Mucosa of descending colon (tissue), 3 donors: ENCODE data around the gene SFRP2. TPM values are rescaled to one million over a fixed set of nuclear protein-coding genes. Genes with fewer than 3 reads are reported as not detected.

Source experiments
- ATAC-seq: fragments of 200-7000 bp; cut with Tn5 transposase; one replicate; pipeline ENCODE4 v1.9.1; 2020; ENCODE audit warnings: mild to moderate bottlenecking, moderate library complexity
- DNase-seq, 3 donors: peaks; one replicate each; pipeline ENCODE4 v3.0.0-alpha.2; 2020
- H3K36me3 ChIP-seq: fragments of 200-600 bp; one replicate; pipeline ENCODE4 v1.8.0; 2021; ENCODE audit warnings: low read depth, mild to moderate bottlenecking
- H3K4me1 ChIP-seq: fragments of 200-600 bp; one replicate; pipeline ENCODE4 v1.8.0; 2021; ENCODE audit warnings: low read depth, mild to moderate bottlenecking
- H3K4me3 ChIP-seq: fragments of 200-600 bp; one replicate; pipeline ENCODE4 v1.8.0; 2021; ENCODE audit warnings: mild to moderate bottlenecking
- H3K9me3 ChIP-seq: fragments of 200-600 bp; one replicate; pipeline ENCODE4 v1.8.0; 2021; ENCODE audit warnings: mild to moderate bottlenecking
- intact Hi-C, 2 donors: fragments of 100-400 bp; cut with DNase I in 1 of 2; cut with micrococcal nuclease in 1 of 2; formaldehyde crosslinking; loops; one replicate each; pipeline versions ENCODE4 v1.11.0 to v1.11.1; 2022; cut with DNase I, micrococcal nuclease
- total RNA-seq, 3 donors: library from RNA; stranded (reverse); fragmentation: NEBNext Ultra II Directional in 2 of 3; extraction: Animal tissue kit (Norgen Biotek cat#: 25700) in 2 of 3; gene quantifications; one replicate each; pipeline versions ENCODE4 v1.2.1 to v1.2.4, GENCODE V29; 2021 to 2023
- TF ChIP-seq, protein P1 (sequence below): fragments of 200-600 bp; IDR thresholded peaks from one replicate; pipeline ENCODE4 v1.8.0; 2022; ENCODE audit warnings: antibody characterized with exemption, mild to moderate bottlenecking
- donor health status: DM: no; HTN: no; CAD: no; lungs with moderate emphysema.
- donor health status: DM: no; HTN: no; CAD: no.
- donor health status: DM: no; HTN: yes; CAD: no.

The SFRP2 gene
- total RNA-seq, 3 donors from 2014 or later = 3.9 to 51.9 (median 32.5) TPM

DNA sequence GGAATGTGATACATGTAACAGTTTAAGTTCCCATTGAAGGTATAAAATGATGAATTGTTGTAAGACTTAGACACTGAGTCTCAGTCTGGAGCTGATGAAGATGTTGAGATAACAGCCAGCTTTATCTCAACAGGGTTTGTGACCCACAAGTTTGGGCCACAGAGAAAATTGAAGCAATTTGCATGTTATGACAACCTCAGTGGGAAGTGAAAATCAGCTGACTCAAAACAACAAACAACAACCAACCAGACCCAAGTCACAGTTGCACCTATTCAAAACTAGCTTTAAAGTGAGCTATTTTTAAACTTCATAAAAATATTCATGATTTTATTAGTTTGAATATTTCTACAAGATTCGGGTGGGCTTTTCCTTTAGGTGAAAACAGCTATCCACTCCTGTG, 8.0 kb downstream of the SFRP2 start:
- Histone ChIP-seq H3K9me3 (no peaks in the 10 kb centered on the region), H3K36me3 (no peaks in the 10 kb centered on the region), H3K4me1 (no peaks in the 10 kb centered on the region), H3K4me3 (no peak overlapping the region)
- TF ChIP-seq, protein P1, sequence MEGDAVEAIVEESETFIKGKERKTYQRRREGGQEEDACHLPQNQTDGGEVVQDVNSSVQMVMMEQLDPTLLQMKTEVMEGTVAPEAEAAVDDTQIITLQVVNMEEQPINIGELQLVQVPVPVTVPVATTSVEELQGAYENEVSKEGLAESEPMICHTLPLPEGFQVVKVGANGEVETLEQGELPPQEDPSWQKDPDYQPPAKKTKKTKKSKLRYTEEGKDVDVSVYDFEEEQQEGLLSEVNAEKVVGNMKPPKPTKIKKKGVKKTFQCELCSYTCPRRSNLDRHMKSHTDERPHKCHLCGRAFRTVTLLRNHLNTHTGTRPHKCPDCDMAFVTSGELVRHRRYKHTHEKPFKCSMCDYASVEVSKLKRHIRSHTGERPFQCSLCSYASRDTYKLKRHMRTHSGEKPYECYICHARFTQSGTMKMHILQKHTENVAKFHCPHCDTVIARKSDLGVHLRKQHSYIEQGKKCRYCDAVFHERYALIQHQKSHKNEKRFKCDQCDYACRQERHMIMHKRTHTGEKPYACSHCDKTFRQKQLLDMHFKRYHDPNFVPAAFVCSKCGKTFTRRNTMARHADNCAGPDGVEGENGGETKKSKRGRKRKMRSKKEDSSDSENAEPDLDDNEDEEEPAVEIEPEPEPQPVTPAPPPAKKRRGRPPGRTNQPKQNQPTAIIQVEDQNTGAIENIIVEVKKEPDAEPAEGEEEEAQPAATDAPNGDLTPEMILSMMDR = no peak
- DNase-seq (no peak), ATAC-seq (no peak)
- intact Hi-C loops = no loop called here

DNA sequence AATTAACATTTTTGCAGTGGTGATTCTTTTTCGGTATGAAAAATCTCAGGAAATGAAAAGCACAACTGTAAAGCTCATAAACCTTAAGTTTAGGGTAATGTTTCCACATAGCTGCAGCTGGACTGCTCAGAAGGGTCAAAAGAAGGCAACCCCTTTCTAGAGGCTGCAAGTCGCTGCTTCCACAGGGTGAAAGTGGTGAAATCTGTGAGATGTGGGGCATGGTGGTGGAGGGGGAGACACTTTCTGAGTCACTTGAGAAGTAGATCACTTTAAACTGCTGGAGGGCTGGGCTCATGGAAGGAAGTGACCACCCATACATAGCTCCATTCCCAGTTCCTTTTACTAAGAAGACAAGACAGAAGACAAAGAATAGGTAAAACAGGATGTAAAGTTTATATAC, 8.7 kb downstream of the SFRP2 start:
- Histone ChIP-seq H3K4me3 (no peak overlapping the region), H3K4me1 (no peaks in the 10 kb centered on the region), H3K9me3 (no peaks in the 10 kb centered on the region), H3K36me3 (no peaks in the 10 kb centered on the region)
- TF ChIP-seq, protein P1 = no peak
- no peak for ATAC-seq
- intact Hi-C loops = no loop called here
- DNase-seq = no peak

DNA sequence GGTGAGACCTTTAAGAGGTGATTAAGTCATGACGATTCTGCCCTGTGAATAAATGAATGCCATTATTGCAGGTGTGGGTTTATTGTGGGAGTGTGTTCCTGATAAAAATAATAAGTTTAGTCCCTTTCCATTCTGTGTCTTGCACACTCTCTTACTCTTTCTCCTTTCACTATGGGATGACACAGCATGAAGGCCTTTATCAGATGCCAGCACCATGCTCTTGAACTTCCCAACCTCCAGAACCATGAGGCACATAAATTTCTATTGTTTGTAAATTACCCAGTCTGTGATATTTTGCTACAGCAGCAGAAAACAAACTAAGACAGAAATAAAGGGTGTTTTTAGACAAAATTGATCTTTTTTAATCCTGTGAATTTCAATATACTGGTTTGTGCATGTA, 10.5 kb downstream of the SFRP2 start:
- H3K9me3 ChIP-seq = no peaks in the 10 kb centered on the region
- TF ChIP-seq, protein P1 = no peak
- no peak for ATAC-seq
- intact Hi-C loops = no loop called here
- no peak for DNase-seq
- no peak overlapping the region for H3K4me3 ChIP-seq
- no peaks in the 10 kb centered on the region for H3K36me3 ChIP-seq
- H3K4me1 ChIP-seq = no peaks in the 10 kb centered on the region

DNA sequence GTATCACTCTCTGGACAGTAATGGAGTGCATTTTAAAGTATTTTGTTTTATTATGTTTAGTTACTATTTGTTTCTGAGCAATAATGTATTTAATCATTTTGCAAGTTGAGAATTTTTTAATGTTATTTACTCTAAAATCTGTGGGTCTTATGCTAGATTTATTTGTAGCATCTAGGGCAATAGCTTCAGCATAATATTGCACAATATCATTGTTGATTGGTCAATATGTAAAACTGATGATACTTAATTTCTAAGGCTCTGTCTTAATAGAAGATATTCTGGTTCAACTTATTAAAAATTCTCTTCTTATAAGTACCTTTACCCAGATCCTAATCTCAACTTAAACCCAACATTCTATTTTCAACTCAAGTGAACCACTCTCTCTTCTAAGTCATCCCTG, 11.5 kb downstream of the SFRP2 start:
- intact Hi-C loops = no loop called here
- TF ChIP-seq, protein P1 = no peak
- no peaks in the 10 kb centered on the region for H3K36me3 ChIP-seq
- ATAC-seq = no peak
- H3K4me3 ChIP-seq = no peak overlapping the region
- H3K9me3 ChIP-seq = no peaks in the 10 kb centered on the region
- H3K4me1 ChIP-seq = no peaks in the 10 kb centered on the region
- no peak for DNase-seq

DNA sequence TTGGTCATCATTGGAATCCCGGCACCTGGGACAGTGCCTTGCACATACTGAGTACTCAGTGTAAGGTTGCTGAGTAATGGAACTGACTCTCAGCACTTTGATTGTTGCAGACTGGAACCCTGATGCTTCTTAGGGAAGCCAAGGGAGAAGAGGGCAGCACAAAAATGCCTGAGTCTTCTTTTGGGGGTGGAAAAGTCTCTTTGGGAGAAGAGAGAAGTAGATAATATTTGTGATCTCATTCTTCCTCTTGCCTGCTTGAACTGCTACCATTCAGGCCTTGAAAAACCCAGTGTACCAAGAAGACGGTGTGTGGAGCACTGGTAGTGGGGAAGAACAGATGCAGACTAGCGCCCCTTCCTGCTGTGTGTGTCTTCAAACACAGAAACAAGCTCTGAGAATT, 12.3 kb downstream of the SFRP2 start:
- Histone ChIP-seq H3K9me3 (no peaks in the 10 kb centered on the region), H3K4me3 (no peak overlapping the region), H3K36me3 (no peaks in the 10 kb centered on the region), H3K4me1 (no peaks in the 10 kb centered on the region)
- TF ChIP-seq, protein P1 = no peak
- DNase-seq = no peak
- no peak for ATAC-seq
- intact Hi-C loops = no loop called here

DNA sequence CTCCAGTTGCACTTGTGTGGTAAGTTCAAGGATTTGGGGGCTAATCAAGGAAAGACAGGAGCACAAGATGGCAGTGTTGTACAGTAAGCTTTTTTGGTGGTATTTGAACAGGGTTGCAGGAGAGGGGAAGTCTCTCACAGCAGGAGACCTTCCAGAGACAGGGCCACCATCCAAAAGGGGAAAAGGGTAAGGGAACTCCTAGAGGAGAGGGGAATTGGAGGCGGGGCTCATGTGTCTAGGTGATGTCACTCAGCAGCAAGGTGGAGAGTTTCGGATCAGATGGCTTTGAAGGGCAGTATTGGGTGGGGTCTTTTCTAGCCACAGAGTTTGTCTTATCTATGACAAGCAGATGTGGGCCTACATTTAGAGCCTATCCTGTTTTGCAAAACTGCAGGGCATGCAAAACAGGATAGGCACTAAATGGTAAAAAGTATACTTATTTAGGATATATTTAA, 15.6 kb downstream of the SFRP2 start:
- ATAC-seq (no peak), DNase-seq (no peak)
- H3K4me1 ChIP-seq = no peaks in the 10 kb centered on the region
- H3K36me3 ChIP-seq = no peaks in the 10 kb centered on the region
- no peaks in the 10 kb centered on the region for H3K9me3 ChIP-seq
- TF ChIP-seq, protein P1 = no peak
- intact Hi-C loops = no loop called here
- no peak overlapping the region for H3K4me3 ChIP-seq
